Frontal cortex (tissue), 4 donors: ENCODE measurements around the gene FRS2. TPM values are rescaled to one million over a fixed set of nuclear protein-coding genes. Genes with fewer than 3 reads are reported as not detected.

Experiments used
- DNase-seq, 2 donors: peaks; one replicate each; pipeline ENCODE4 v3.0.0; 2012; ENCODE audit warnings: low spot score in 2 of 2
- FAIRE-seq: peaks from 2 replicates; lab custom pipeline; 2012; peaks lifted over from hg19 to GRCh38; lab: Jason Lieb, UNC
- total RNA-seq: library from RNA; depleted of rRNA; stranded (reverse); fragments of >200 nt; gene quantifications from one replicate; pipeline ENCODE4 v1.2.3, GENCODE V29; 2014
- donor health status: control.
- donor health status: control.
- donor health status: control.

FRS2 gene
- total RNA-seq, 1 donor from 2014 or later: 55.4 TPM

DNA sequence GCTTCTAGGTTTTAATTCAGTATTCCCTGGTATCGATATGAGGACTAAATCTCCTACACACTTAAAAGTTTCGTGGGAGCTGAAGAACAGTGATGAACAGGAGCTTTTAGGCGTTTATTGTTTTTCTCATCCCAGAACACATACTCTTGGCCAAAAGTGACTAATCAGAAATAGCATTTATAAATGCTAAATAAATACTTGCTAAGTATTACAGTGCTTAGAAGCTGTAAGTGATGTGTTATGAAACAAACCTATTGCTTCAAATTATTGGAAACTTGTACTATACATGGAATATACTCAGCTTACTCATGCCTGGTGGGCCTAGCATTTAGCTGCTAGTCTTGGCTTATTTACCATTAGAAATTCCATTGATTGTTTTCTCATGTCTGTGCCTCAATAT, 24.9 kb downstream of the FRS2 start:
- DNase-seq (no peak), FAIRE-seq (no peak)

DNA sequence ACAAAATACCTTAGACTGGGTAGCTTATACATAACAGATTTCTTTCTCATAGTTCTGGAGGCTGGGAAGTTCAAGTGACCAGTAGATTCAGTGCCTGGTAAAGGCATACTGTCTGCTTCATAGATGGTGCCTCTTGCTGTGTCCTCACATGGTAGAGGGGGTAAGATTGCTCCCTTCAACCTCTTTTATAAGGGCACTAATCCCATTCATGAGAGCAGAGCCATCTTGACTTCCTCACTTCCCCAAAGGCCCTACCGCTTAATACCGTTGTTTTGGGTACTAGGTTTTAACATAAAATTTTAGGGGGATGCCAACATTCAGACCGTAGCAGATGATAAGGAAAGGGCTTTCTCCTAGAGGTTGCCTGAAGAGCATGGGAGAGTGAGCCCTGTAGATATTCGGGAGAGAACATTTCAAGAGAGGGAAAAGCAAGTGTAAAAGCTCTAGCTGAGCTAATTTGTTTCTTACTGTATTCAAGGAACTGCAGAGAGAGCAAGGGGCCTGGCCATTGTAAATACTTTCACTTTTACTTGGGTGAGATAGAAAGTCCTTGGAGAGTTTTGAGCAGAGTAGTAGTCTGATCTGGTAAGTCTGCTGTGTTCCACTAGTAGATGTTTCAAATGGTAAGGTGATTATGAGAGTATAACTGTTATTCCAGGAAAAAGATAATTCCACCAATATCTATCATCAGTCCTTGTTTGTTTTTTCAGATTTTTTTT, 27.3 kb downstream of the FRS2 start:
- no peak for DNase-seq
- FAIRE-seq: no peak

DNA sequence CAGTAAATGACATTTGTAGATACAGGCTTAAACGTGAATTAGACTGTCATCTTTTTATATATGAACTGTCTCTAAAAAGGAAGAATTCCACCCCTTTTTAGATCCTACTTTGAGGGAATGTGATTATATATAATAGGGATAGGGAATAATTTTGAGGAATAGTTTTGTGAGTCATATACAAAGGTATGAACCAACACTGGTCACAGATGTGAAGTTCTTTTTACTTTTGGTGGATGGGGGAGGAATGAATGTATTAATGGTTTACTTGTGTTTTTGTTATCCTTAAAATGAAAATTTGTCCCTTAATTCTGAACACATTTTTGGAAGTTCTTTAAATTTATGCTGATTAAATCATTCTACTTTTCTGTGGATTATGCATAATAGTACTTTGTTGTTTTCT, 30.4 kb downstream of the FRS2 start:
- no peak for FAIRE-seq

DNA sequence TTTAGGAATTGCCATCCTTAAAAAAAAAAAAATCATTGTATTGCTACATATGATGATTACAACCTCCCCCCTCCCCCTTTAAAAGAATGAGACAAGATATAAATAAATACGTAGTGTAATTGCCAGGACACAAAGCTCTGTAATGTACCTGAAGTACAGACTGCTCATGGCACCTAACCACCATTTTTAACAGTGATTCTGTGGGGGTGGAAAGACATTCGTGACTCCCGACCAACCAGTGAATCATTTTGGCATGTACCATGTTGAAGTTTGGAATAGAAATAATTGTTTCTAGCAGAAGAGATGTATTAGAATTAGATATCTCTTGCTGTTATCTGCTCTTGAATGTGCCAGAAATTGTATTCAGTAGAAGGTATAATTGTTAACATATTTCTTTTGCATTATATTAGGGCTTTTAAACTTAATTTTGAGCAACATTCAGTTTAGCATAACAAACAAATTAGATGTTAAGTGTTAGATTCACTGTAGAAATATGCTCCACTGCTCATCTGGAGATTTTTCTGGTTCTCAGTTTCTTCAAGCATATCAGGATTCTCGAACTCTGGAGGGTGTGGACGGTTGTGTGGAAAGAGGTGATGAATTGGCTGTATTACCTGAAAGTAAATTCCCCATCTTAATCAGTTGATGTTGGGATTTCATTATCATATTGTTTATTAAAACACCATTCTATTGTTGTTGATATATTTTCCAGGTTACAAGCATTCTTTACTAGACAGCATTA, 31.1 kb downstream of the FRS2 start:
- DNase-seq (no peak), FAIRE-seq (no peak)

More for the DNA sequence above, 30.4 kb downstream of the FRS2 start:
- DNase-seq: no peak

DNA sequence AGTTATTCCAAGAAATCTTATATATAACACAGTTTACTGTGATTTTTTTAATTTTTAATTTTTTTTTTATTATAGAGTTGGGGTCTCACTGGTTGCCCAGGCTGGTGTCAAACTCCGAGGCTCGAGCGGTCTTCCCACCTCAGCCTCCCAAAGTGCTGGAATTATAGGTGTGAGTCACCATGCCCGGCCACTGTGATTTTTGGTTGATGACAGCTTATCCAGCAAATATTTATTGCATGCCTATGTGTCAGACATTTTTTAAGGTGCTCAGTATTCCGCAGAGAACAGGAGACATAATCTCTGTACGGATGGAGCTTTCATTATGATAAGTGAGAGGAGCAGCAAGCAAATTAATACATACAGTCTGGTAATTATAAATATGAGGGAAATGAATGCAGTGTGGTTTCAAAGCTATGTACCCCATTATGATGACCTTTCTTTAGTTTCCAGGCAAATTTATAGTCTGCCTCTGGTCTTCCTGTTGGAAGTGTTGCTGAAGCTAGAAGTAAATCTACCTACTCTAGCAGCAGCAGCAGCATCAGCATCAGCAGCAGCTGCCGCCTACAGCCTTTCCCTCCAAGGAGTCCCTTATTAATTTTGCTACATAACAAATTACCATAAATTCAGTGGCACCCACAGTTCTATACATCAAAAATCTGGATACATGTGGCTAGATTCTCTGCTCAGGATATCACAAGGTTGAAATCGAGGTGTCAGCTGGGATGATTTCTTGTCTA, 32.3 kb downstream of the FRS2 start:
- DNase-seq (no peak), FAIRE-seq (no peak)

DNA sequence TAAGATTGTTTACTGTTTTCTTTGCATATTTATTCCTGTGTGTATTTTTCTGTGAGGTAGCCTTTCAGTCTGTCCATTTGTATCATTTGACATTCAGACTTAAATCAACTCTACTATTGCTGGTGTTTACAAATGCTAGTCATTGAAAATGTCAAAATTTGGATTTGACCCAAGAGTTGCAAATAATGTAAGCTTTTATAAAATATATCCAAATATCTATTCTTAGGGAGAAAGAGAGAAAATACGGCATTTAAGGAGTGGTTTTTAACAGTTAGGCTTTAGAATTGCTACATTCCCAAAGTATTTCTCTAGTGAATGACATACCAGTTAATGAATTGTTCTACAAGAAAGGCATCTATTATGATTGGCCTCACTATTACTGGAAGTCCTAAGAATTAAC, 37.9 kb downstream of the FRS2 start:
- no peak for DNase-seq
- FAIRE-seq: no peak

DNA sequence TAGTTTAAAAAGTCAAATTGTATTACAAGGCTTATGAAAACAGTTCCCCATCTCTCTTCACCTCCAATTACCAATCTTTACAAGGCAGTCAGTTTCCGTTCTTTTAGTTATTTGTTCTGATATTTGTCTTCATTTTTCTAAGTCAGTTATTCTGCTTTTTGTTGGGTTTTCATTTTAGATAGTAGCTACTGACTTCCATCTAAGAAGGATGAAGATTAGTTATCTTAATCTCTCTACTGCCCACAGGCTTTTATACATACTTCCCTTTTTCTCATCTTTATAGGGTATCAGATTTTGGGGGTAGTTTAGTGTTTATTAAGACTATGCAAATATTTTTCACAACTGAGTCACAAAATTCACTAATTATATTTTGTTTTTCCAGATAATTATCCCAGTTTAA, 38.4 kb downstream of the FRS2 start:
- FAIRE-seq (no peak), DNase-seq (no peak)

DNA sequence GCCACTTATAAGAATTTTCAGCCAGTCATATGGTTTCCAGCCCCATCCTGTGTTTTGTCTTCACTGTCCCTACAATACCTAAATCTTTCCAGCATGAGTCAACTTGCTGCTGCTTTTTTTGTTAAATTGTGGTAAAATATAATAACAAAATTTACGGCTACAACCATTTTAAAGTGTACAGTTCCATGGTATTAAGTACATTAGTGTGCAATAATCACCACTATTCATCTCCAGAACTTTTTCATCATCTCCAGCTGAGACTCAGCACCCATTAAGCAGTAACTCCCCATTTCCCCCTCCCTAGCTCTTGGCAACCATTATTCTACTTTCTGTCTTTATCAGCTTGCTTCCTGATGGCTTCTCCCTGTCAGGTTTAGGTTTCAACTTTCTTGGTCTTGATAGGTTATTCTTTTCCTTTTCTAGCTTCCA, 39.1 kb downstream of the FRS2 start:
- FAIRE-seq (no peak), DNase-seq (no peak)

DNA sequence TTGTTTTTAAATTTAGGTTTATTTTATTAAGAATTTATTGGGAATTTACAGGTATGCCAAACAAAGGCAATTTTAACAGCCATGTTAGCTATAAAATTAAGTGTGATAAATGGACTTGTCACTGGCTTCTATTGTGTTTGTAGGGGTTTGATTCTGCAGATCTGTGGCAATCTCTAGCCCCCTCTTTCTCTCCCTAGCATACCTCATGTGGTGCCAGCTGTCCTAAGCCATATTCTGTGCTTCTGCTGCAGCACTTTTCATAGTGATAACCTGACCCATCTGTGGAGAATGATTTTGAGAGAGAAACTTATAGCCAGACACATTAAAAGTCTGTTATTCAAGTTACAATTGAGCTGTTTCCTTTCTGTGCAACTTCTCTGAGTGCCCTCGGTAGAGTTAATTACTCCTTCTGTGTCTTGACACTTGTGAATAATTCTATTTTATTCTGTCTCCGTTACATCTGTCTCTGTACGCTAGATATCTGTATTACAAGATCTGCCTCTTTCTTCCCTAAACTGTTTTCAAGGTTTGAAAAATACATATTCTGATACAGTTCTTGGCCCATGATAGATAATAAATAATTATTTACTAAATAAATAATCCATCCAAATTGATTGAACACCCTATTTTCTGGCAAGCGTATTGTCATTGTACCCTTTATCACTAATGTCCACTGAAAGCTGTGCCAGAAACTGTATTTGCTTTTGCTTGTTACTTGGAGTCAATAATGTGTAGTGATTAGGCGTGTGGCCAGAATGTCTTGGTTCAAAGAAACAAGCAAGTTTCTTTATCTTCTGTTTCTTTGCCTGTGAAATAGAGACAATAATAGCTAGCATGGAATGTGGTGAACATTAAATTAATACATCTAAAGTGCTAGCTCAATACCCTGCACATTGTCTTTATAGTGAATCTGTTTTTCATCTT, 40.0 kb downstream of the FRS2 start:
- no peak for FAIRE-seq
- DNase-seq: no peak

DNA sequence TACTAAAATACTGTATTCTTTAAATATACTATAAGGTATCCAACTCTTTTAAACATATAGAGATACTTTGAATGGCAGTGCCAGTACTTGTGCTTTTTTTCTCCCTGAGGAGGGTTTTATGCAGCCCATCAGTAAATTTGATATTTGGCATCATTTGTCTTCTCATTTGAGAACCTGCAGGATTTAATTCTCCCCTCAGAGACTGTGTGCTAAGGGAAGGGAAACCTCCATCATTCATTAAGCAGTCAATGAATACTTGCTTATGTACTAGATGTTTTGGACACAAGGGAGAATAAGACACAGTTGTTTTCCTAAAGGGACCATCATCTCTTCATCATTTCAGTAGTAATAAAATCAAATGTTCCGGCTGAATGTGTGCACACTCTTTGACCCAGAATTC, 40.8 kb downstream of the FRS2 start:
- DNase-seq (no peak), FAIRE-seq (no peak)

DNA sequence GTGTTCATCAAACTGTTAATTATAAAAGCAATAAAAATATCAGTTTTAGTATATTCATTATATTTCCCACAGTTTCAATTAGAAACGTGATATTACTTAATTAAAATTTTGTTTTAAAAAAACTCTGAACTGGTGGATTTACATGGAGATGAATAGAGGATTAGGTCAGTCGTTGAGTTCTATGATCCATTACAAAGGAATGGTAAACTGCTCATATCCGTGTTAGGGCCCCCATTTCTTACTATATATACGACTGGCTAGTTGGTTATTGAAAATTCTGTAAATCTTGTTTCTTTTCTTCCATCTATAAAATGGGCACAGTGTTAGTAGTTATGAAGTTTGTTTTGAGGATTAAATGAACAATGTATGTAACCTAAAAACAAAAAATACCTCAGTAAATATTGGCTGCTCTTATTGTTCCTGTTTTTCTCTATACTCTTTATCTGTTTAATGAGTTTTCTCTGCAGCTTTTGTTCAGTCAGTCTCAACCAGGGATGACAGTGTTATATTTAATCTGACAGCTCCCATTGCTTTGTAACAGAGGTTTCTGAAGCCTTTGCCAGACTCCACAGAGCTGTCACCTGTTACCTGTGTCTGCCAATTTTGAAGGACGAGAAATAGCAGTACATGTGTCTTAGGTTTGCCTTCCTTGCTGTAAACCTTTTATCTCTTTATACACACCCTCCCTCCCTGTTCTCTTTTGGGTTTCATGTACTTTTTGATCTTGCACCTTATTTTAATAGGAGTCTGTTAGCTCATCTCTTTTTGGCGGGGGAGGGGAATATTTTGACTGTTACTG, 41.5 kb downstream of the FRS2 start:
- DNase-seq (no peak), FAIRE-seq (no peak)

DNA sequence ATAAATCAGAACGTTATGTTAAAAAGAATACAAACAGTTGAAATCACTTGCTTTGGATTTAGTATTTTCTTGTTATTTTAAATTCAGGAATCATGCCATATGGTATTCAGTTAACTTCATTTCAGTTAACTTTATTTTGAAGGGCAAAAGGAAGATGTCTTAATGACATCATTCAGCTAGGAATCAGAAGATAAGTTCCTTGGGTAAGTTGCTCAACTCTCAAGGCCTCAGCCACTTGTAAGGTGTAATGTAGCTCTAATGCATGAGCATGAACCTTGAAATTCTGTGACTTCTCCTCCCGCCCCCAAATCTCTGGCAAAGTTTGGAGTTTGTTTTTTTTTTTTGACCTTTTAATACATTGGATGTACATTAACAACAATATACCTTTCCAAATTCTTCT, 42.6 kb downstream of the FRS2 start:
- FAIRE-seq (no peak), DNase-seq (no peak)

DNA sequence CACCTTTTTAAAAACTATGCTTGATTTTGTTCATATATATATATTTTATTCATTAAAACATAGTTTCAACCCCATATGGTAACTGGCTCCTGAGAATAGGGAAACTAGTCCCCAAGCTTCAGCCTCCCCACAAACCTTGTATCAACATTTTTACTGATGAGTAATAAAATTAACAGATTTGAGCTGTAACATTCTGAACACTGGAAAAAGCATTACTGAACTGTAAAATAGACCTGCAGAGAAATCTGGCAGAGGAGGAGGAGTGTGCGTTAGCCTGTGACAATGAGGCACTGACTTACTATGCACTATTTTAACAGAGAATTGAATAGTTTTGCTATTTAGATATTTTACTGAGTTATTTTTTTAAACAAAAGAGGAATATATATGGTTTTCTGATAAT, 43.1 kb downstream of the FRS2 start:
- no peak for FAIRE-seq
- DNase-seq: no peak

DNA sequence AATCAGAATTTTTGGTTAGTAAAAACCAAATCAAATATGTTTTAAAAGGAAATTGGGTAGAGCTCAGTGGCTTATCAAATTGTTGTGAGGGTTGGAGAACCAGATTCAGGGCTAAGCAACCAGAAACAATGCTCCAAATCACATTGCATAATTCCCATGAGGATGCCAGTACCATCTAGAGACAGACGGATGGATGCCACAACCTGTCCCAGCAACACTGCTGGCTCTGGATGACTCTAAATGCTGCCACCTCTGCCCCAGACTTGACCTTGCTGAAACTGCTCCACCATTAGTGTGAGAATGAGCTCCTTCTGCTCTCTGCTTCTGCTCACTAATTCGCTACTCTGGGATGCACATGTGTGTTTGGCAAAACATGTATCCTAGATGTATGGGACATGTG, 43.9 kb downstream of the FRS2 start:
- FAIRE-seq: no peak

DNA sequence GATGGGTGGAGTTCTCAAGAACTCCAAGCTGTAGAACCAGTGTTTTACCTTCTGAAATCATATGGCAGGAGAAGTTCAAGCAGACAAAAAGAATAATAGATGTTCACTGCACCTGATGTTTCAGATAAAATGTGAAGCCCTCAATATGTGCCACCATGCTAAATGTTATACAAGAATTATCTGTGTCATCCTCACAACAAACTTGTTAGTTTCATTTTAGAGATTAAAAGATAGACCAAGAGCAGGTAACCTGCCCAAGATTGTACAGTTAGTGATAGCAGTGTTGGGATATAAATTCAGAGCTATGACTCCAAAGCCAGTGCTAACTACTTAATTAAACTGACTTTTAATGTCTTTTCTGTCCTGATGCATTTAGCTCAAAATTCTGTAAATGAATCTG, 44.7 kb downstream of the FRS2 start:
- FAIRE-seq (no peak), DNase-seq (no peak)

More for the DNA sequence above, 43.9 kb downstream of the FRS2 start:
- no peak for DNase-seq

DNA sequence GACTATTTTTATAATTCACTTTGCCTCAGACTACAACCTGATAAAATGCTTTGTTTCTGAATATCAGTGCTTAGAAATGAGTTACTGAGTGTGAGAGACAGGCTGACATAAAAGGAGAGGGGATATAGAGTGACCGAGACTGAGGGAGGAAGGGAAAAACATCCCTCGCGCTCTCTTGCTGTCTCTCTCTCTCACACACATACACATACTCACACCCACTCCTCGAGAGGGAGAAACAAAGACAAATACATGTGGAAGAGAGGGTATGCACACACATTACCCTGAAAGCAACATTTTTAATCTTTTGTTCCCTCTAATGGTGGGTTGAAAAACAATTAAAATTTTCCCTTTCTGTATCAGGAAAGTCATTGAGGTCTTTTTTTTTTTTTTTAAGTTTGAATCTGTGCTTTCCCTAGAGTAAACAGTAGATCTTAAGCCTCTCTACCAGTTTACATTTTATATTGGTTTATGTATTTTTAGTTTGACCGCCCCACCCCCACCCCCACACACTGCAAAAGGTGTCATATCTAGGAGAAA, 45.3 kb downstream of the FRS2 start:
- no peak for FAIRE-seq
- no peak for DNase-seq

DNA sequence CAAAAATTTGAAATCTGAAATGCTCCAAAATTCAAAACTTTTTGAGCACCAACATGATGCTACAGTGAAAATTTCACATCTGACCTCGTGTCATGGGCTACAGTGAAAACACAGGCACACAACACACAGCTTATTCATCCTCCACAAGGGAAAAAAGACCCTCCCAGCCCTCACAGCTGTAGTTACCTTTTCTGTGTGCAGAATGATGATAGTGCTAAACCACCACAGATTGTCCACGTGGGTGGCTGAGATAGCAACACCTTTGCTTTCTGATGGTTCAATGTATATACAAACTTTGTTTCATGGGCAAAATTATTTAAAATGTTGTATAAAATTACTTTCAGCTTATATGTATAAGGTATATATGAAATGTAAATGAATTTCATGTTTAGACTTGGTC, 46.8 kb downstream of the FRS2 start:
- FAIRE-seq (no peak), DNase-seq (no peak)

DNA sequence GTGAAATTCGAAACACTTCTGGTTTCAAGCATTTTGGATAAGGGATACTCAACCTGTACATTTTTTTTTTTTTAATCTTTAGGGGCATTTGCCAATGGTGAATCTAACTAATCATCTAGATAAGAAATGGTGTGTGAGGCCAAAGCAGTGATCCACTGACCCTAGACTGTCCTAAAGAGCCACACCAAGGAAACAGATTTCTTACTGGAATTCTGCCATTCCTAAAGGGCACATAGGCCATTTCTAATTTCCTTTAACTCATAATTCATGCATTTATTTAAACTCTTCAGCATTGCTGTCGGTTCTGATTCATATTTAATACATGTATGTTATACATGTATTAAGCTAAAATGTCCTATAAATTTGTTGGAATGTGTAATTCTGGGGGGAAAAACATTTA, 47.2 kb downstream of the FRS2 start:
- no peak for DNase-seq
- no peak for FAIRE-seq

DNA sequence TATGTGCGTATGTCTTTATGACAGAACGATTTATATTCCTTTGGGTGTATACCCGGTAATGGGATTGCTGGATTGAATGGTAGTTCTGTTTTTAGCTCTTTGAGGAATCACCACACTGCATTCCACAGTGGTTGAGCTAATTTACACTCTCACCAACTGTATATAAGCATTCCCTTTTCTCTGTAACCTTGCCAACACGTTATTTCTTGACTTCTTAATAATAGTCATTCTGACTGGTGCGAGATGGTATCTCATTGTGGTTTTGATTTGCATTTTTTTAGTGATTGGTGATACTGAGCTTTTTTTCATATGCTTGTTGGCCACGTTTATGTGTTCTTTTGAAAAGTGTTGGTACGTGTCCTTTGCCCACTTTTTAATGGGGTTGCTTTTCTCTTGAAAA, 49.7 kb downstream of the FRS2 start:
- FAIRE-seq (no peak), DNase-seq (no peak)
